HG02973 (cell line): ENCODE data around the gene PPP2R3B.
"Not testable (repeated sequence)": the region's sequence is repeated elsewhere in the genome, so short reads cannot be mapped to it uniquely, and the experiment has no call there.

Experiments used
- ATAC-seq: cut with Tn5 transposase; IDR thresholded peaks from one replicate; pipeline ENCODE4 v1.9.1; 2021; ENCODE audit warnings: moderate library complexity; ENCODE audit not compliant: unreplicated experiment

PPP2R3B gene

DNA sequence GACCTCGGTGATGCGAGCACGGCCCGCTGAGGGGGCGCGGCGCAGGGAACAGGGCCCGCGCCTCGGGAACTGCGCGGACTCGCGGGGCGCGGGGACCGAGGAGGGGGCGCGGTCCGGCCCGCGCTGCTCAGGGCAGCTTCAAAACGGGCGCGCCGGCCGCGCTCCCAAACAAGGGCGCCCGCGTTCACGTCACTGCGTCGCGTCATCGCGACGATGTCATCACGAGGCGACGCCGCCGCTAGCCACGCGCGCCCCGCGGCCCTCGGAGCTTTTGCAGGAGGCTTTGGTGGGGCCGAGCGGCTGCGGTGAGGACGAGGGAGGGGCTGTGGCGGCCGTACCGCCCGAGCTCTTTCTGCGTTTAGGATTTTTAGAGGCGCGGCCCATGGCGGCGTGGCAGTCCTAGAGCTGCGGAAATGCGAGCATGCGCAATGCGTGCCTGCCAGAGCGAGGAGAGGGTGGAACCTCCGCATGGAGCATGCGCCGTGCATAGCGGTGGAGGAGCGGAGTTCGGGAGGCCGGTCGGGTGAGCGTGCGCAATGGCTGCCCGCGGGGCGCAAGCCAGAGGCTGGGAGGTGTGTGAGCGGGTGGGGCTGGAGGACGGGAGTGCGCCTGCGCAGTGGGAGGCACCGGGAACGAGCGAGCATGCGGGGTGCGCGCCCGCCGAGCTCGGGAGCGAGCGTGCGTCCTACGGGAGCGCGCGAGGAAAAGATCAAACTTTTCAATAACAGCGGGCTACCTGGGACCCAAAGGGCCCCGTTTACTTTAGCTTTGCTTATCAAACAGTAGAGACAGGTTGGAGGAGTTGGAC lies at the start of gene PPP2R3B:
Gene PPP2R3B, minus strand, starts transcription at position 140 of the 808 bp plus-strand sequence. CDS start 216 bp downstream, outside the sequence.
- ATAC-seq = peak; percentile 92

DNA sequence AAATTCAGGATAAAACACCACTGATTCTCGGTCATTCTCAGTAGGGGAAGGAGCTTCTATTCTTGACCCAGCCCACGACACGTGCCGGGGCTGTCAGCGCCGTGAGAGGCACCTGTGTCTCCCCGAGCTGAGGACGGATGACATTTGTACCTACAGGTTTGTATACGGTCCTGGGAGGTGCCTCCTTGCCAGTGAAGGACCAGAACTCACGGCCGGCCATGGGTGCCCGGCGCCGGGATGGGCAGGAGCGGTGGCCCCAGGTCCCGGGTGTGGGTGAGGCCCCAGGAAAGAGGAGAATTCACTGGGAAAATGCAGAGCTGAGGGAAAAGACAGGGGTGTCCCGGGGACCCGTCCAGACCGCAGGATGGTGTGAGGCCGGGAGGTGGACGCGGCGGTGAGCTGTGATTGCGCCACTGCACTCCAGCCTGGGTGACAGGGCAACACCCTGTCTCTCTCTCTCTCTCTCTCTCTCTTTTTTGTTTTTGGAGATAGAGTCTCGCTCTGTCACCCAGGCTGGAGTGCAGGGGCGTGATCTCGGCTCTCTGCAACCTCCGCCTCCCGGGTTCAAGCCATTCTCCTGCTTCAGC lies 48.9 kb upstream of the PPP2R3B start:
- no peak for ATAC-seq

DNA sequence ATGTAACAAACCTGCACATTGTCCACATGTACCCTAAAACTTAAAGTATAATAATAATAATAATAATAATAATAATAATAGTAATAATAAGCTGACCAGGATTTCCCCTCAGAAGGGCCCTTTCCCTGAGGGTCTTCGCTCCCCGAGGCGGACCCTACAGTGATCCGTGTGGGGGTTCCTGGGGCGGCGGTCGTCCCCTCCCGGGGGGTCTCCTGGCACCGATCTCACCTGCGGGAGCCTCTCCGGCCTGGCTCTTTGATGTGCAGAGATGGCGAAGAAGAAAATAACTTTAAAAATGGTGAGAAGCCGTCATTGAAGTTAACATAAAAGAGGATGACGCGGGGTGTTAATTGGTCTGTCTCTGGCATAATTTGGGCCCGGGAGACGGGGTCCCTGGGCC lies 48.2 kb upstream of the PPP2R3B start:
- no peak for ATAC-seq

GRCh38 chrX:433771-434170 lies 47.1 kb upstream of the PPP2R3B start:
- ATAC-seq = no peak

DNA sequence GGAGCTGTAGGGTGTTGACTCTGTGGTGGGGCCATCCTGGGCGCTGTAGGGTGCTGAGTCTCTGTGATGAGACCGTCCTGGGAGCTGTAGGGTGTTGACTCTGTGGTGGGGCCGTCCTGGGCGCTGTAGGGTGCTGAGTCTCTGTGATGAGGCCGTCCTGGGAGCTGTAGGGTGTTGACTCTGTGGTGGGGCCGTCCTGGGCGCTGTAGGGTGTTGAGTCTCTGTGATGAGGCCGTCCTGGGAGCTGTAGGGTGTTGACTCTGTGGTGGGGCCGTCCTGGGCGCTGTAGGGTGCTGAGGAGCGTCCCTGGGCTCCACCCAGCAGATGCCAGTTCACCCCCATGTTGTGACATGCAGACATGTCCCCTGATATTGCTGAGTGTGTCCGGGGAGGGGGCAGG lies 46.0 kb upstream of the PPP2R3B start:
- not testable (repeated sequence) for ATAC-seq

DNA sequence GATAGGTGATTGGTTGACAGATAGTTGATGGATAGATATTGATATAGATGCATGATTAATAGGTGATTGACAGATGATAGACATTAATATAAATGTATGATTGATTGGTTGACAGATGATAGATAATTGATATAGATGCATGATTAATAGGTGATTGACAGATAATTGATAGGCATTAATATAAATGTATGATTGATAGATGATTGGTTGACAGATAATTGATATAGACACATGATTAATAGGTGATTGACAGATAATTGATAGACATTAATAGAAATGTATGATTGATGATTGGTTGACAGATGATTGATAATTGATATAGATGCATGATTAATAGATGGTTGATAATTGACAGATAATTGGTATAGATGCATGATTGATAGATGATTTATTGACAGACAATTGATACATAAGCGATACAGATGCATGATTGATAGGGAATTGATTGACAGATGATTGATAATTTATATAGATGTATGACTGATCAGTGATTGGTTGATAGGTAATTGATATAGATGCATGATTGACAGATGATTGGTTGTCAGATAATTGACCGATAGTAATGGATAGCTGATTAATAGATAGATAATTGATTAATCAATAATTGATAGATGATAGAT lies 44.9 kb upstream of the PPP2R3B start:
- no peak for ATAC-seq

DNA sequence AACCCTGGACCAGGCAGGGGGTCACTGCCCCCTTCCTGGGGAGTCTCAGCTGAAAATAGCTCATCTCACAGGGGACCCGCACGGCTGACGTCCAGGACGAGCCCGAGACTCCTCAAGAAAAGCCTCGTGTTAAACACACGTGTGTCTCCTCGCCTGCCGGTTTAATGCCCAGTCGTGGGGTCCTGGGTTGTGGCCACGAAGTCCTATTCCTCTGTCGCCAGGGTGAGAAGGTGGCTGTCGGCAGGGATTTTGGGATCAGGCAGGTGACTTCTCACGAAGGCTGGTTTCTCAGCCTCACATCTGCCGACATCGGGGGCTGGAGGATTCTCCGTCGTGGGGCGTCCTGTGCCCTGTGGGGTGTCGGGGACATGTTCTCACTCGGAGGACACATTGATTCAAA lies 44.3 kb upstream of the PPP2R3B start:
- no peak for ATAC-seq

GRCh38 chrX:429266-429825 lies 42.6 kb upstream of the PPP2R3B start:
- no peak for ATAC-seq

DNA sequence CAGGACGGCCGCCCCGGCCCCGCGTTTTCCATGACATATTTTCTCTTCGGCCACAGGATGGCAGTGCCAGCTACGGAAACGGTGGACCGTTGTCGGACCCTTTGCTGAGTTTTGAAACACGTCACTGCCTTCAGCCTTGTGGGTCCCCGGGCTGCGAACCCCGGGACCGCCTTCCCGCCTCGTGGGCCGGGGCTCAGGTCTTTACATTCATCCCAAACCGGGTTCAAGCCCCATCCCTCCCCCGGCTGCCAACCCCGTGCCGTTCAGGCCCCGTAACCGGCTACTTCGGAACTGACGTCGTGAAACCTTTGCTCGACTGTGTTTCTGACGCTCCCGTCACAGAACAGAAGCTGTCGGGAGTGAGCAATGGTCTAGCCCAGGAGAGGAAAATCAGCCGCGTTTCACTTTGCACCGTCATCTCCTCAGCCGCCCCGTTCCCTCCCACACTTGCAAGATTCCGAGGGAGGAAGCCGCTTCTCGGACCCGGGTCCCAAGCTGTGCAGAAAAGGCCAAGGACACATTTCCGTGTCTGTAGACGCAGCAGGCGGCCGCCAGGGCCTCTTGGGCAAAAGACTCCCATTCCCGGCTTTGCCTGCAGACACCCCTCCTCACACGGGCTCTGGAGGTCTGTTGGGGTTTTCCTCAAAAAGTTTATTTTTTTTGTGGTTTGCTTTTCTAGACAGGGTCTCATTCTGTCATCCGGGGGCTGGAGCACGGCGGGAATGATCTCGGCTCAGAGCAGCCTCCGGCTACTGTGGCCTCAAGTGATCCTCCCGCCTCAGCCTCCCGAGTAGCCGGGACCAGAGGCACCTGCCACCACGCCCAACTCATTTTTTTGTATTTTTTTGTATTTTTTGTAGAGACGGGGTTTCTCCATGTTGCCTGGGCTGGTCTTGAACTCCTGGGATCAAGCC lies 41.4 kb upstream of the PPP2R3B start:
- ATAC-seq = no peak

GRCh38 chrX:426881-427280 lies 40.2 kb upstream of the PPP2R3B start:
- no peak for ATAC-seq

- no peak for ATAC-seq
These were observed 38.3 kb upstream of the PPP2R3B start for GRCh38 chrX:425056-425455.

DNA sequence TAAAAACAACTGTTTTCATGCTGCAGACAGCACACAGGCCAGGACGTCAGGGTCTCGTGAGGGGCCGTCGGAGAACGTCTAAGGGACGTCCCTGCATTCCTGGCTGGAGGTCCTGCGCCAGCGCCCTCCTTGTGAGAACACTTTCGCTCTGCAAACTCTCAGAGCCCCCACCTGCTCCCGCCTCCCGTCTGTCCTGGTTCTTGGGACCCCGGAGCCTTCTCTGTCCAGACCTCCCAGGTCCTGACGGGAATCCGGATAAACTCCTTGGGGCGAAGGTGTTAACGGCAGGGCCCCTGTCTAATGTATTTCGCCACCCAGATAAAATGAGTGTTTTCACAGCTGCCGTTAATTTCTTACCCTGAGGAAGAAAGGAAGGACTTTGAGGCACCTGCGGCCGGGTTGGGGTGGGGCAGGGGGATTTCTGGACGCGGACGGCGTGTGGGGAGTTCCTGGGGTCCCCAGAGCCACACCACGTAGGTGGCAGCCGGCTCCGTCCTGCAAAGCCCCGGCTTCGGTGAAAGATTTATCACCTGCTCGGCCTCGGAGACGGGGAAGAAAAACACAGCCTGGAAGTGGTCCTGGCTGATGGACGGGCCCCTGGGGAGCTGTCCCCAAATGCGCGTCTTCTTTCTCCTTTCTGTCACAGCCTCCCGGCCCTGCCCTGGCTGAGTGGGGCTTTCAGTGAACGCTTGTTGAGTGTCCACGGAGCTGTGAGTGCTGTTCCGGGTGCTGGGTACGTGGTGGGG lies 35.1 kb upstream of the PPP2R3B start:
- no peak for ATAC-seq

DNA sequence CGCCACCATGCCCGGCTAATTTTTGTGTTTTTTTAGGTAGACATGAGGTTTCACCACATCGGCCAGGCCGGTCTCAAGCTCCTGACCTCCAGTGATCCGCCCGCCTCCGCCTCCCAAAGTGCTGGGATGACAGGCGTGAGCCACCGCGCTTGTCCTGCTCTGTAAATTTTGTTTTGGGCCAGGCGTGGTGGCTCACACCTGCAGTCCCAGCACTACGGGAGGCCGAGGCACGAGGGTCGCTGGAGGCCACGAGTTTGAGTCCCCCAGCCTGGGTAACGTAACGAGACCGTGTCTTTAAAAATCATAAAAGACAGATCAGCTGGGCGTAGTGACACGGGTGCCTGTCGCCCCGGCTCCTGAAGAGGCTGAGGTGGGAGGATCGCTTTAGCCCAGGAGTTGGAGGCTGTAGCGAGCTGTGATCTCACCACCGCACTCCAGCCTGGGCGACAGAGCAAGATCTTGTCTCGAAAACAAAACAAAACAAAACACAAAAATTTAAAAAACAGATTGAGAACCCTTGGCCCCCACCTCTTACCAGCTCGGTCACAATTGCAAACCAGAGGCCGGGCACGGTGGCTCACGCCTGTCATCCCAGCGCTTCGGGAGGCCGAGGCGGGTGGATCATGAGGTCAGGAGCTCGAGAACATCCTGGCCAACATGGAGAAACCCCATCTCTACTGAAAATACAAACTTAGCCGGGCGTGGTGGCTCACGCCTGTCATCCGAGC lies 34.0 kb upstream of the PPP2R3B start:
- ATAC-seq = no peak

DNA sequence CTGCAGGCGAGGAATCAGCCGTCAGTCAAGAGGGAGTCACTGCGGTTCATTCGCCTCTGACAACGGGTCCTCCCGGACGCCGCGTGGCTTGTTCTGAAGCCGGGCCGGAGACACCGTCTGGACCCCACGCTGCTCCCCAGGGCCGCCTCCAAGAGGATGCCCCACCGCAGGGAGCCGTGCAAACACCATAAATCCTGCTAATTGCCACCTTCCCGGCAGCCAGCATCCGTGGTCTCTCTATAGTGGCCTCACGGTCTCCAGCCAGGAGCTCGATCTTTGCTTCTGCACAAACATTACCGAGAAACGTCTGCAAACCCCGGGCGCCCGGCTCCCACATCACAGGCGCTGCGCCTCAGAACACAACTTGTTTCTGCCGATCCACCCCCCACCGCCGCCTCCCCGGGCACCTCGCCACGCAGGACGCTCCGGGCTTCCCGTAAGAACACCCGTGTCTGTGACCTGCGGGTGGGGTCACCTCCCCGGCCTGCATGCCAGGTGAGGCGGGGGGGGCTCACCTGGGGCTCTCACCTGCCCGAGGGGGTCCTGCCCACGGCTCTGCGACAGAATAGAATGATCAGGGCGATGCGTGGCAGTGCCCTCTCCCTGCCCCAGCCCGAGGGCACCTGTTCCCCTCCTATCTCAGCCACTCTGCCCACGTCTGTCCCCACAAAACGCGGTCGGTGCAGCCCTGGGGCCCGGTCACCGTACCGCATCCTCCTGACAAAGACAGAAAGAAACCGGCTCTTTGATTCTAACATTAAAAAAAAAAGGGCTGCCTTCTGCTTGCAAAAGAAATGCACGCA lies 32.4 kb upstream of the PPP2R3B start:
- no peak for ATAC-seq

- not testable (repeated sequence) for ATAC-seq
These were observed 28.8 kb upstream of the PPP2R3B start for GRCh38 chrX:415498-415897.

- ATAC-seq = no peak
These were observed 26.9 kb upstream of the PPP2R3B start for GRCh38 chrX:413322-414201.

DNA sequence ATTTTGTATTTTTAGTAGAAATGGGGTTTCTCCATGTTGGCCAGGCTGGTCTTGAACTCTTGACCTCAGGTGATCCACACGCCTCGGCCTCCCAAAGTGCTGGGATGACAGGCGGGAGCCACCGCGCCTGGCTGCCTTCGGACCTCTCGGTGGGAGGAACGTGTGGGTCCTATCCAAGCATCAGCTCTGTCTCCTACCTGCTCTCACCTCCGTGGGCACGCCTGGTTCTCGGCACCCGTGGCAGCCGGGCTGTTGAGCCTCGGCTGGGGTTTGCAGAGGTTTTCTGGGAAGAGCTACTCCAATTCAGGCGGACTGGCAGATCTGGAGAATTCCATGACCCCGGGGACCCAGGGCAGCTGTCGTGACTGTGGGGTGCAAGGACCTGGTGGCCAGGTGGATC lies 23.6 kb upstream of the PPP2R3B start:
- no peak for ATAC-seq

GRCh38 chrX:405149-405548 lies 18.4 kb upstream of the PPP2R3B start:
- ATAC-seq = no peak
